Neural cell (in vitro differentiated cells): ENCODE measurements around the gene ATF6. TPM values are rescaled to one million over a fixed set of nuclear protein-coding genes. Genes with fewer than 3 reads are reported as not detected.

Experiments used
- H2AFZ ChIP-seq: fragments of 200-600, 300-800 bp; sonication (generic), shearing (Covaris generic); 2 replicates; pipeline ENCODE4 v1.6.0; 2014; ENCODE audit warnings: low read depth, mild to moderate bottlenecking, antibody characterized with exemption, low read length, moderate library complexity
- H3F3A ChIP-seq: fragments of 200-600 bp; shearing (Covaris generic); 2 replicates; pipeline ENCODE4 v1.6.1; 2016; ENCODE audit warnings: mild to moderate bottlenecking, moderate library complexity, mixed read lengths, antibody characterized with exemption, low read length; ENCODE audit not compliant: insufficient read depth, poor library complexity, severe bottlenecking
- H3K27ac ChIP-seq: fragments of 200-600, 300-800 bp; sonication (generic), shearing (Covaris generic); 2 replicates; pipeline ENCODE4 v1.5.1; 2014; ENCODE audit warnings: mild to moderate bottlenecking, low read length, moderate library complexity
- H3K27me3 ChIP-seq: fragments of 300-800, 200-600 bp; sonication (generic), shearing (Covaris generic); 2 replicates; pipeline ENCODE4 v1.6.0; 2014; ENCODE audit warnings: mild to moderate bottlenecking, low read depth, low read length, moderate library complexity; ENCODE audit not compliant: insufficient read depth
- H3K36me3 ChIP-seq: fragments of 300-800, 200-600 bp; sonication (generic), shearing (Covaris generic); 2 replicates; pipeline ENCODE4 v1.5.1; 2014; ENCODE audit warnings: mild to moderate bottlenecking, antibody characterized with exemption, low read length, moderate library complexity; ENCODE audit not compliant: insufficient read depth
- H3K4me2 ChIP-seq: fragments of 300-800, 200-600 bp; sonication (generic), shearing (Covaris generic); 2 replicates; pipeline ENCODE4 v1.6.0; 2014; ENCODE audit warnings: mild to moderate bottlenecking, low read length
- H3K4me3 ChIP-seq: fragments of 300-800, 200-600 bp; sonication (generic), shearing (Covaris generic); 2 replicates; pipeline ENCODE4 v1.5.1; 2014; ENCODE audit warnings: mild to moderate bottlenecking, low read length, moderate library complexity
- H3K79me2 ChIP-seq: fragments of 200-600 bp; shearing (Covaris generic); replicated peaks from 2 replicates; pipeline ENCODE4 v1.6.0; 2014; ENCODE audit warnings: mild to moderate bottlenecking, low read length, moderate library complexity; ENCODE audit not compliant: insufficient read depth
- H3K9ac ChIP-seq: fragments of 300-800, 200-600 bp; sonication (generic), shearing (Covaris generic); 2 replicates; pipeline ENCODE4 v1.6.1; 2016; ENCODE audit warnings: mild to moderate bottlenecking, low read length, mixed read lengths
- H3K9me2 ChIP-seq: fragments of 200-600 bp; shearing (Covaris generic); 2 replicates; pipeline ENCODE4 v1.6.1; 2016; ENCODE audit warnings: mild to moderate bottlenecking, low read length, mixed read lengths; ENCODE audit not compliant: insufficient read depth
- H3K9me3 ChIP-seq: fragments of 200-600, 300-800 bp; sonication (generic), shearing (Covaris generic); 2 replicates; pipeline ENCODE4 v1.6.1; 2016; ENCODE audit warnings: mild to moderate bottlenecking, mixed run types, low read length, moderate library complexity, mixed read lengths
- H4K20me1 ChIP-seq: fragments of 200-600 bp; shearing (Covaris generic); 2 replicates; pipeline ENCODE4 v1.6.1; 2016; ENCODE audit warnings: mild to moderate bottlenecking, mixed run types; ENCODE audit not compliant: insufficient read depth
- CTCF ChIP-seq: fragments of 450-650 bp; IDR thresholded peaks from 2 replicates; pipeline ENCODE4 v1.5.1; 2014; ENCODE audit warnings: antibody characterized with exemption, mild to moderate bottlenecking, moderate library complexity; ENCODE audit not compliant: poor library complexity, severe bottlenecking
- EP300 ChIP-seq: fragments of 450-650 bp; conservative IDR thresholded peaks from 2 replicates; pipeline ENCODE4 v1.6.1; 2014; ENCODE audit warnings: antibody characterized with exemption, mild to moderate bottlenecking, moderate library complexity; ENCODE audit not compliant: poor library complexity, severe bottlenecking
- EZH2 ChIP-seq: fragments of 200-600, 300-800 bp; shearing (Covaris generic), sonication (generic); IDR thresholded peaks from 2 replicates; pipeline ENCODE4 v1.6.1; 2014; ENCODE audit warnings: antibody characterized with exemption, low read length, borderline replicate concordance, mild to moderate bottlenecking; ENCODE audit not compliant: insufficient read depth, poor library complexity, severe bottlenecking
- MXI1 ChIP-seq: fragments of 450-650 bp; conservative IDR thresholded peaks from 2 replicates; pipeline ENCODE4 v1.6.1; 2014; ENCODE audit warnings: antibody characterized with exemption, mild to moderate bottlenecking; ENCODE audit not compliant: poor library complexity, severe bottlenecking
- POLR2AphosphoS5 ChIP-seq: IDR thresholded peaks from 2 replicates; pipeline ENCODE4 v1.6.1; 2012
- RAD21 ChIP-seq: fragments of 450-650 bp; conservative IDR thresholded peaks from 2 replicates; pipeline ENCODE4 v1.6.1; 2014; ENCODE audit warnings: antibody characterized with exemption, mild to moderate bottlenecking, moderate library complexity
- SMC3 ChIP-seq: fragments of 450-650 bp; conservative IDR thresholded peaks from 2 replicates; pipeline ENCODE4 v1.6.1; 2014; ENCODE audit warnings: antibody characterized with exemption, mild to moderate bottlenecking, moderate library complexity; ENCODE audit not compliant: poor library complexity
- TAF1 ChIP-seq: IDR thresholded peaks from 2 replicates; pipeline ENCODE4 v1.6.1; 2012; ENCODE audit warnings: low read depth
- polyA plus RNA-seq: library from polyadenylated mRNA; depleted of rRNA; stranded (reverse); fragments of >200 nt; gene quantifications from 2 replicates; pipeline ENCODE4 v1.2.3, GENCODE V29; 2014
- TF ChIP-seq, protein P1 (sequence below): IDR thresholded peaks from 2 replicates; pipeline ENCODE4 v1.6.1; 2012; ENCODE audit warnings: borderline replicate concordance

ATF6 gene
- polyA plus RNA-seq, 1 donor from 2014 or later: 16.6 TPM

DNA sequence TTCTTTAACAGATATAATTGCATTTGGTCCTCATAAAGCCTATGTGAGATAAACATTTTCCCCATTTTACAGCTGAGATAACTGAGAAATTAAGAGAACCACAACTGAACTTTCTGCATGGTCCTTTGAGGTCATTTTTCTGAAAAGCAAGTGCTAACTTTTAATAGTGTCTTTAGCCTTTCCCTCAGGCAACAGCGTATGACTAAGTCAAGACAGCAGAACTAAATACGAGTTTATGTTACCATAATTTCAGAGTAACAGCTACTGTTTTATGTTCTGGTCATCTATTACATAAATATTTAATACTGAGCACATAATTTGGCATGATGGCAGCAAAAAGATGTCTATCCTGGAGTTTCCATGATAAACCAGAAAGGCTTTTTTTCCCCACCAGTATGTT is 161.9 kb downstream of the ATF6 start:
- Histone ChIP-seq H3K9me3 (no peaks in the 10 kb centered on the region), H3K4me2 (no peak overlapping the region), H3K27ac (no peak overlapping the region), H3F3A (no peaks in the 10 kb centered on the region), H3K4me3 (no peak overlapping the region), H2AFZ (no peak overlapping the region), H3K9me2 (no peaks in the 10 kb centered on the region), H3K9ac (no peak overlapping the region), H3K79me2 (no peaks in the 10 kb centered on the region), H4K20me1 (no peaks in the 10 kb centered on the region), H3K27me3 (no peaks in the 10 kb centered on the region), H3K36me3 (no peaks in the 10 kb centered on the region)
- TF ChIP-seq EZH2: no peak
- TF ChIP-seq, protein P1, sequence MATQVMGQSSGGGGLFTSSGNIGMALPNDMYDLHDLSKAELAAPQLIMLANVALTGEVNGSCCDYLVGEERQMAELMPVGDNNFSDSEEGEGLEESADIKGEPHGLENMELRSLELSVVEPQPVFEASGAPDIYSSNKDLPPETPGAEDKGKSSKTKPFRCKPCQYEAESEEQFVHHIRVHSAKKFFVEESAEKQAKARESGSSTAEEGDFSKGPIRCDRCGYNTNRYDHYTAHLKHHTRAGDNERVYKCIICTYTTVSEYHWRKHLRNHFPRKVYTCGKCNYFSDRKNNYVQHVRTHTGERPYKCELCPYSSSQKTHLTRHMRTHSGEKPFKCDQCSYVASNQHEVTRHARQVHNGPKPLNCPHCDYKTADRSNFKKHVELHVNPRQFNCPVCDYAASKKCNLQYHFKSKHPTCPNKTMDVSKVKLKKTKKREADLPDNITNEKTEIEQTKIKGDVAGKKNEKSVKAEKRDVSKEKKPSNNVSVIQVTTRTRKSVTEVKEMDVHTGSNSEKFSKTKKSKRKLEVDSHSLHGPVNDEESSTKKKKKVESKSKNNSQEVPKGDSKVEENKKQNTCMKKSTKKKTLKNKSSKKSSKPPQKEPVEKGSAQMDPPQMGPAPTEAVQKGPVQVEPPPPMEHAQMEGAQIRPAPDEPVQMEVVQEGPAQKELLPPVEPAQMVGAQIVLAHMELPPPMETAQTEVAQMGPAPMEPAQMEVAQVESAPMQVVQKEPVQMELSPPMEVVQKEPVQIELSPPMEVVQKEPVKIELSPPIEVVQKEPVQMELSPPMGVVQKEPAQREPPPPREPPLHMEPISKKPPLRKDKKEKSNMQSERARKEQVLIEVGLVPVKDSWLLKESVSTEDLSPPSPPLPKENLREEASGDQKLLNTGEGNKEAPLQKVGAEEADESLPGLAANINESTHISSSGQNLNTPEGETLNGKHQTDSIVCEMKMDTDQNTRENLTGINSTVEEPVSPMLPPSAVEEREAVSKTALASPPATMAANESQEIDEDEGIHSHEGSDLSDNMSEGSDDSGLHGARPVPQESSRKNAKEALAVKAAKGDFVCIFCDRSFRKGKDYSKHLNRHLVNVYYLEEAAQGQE: no peak
- TF ChIP-seq RAD21: no peak
- TF ChIP-seq SMC3: no peak
- TF ChIP-seq POLR2AphosphoS5: no peak

DNA sequence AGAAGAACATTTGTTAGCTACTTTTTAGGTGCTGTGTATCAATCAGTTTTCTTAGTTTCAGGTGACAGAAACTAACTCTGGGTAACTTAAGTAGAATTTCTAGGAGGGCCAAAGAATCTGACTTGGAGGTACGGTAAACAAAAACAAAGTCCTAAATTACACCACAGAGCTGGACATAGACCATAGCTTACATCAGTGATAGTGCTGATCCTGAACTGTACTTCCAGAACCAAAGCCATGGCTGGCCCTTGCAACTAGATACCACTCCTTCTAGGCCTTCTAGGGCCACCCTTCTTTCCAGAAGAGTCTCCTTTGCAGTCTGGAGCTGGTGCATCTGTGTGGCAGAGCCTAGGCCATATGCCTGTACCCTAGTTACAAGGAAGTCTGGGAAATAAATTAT is 163.0 kb downstream of the ATF6 start:
- no peak overlapping the region for H3K27ac ChIP-seq
- no peak overlapping the region for H3K4me3 ChIP-seq
- H2AFZ ChIP-seq: no peak overlapping the region
- no peaks in the 10 kb centered on the region for H3K9me3 ChIP-seq
- no peak overlapping the region for H3K9ac ChIP-seq
- H4K20me1 ChIP-seq: no peaks in the 10 kb centered on the region
- H3K36me3 ChIP-seq: no peaks in the 10 kb centered on the region
- no peak overlapping the region for H3K4me2 ChIP-seq
- no peaks in the 10 kb centered on the region for H3K79me2 ChIP-seq
- no peaks in the 10 kb centered on the region for H3K9me2 ChIP-seq
- H3F3A ChIP-seq: no peaks in the 10 kb centered on the region
- TF ChIP-seq RAD21 (no peak), SMC3 (no peak), EZH2 (no peak), POLR2AphosphoS5 (no peak), MXI1 (no peak), CTCF (no peak), TAF1 (no peak), EP300 (no peak)
- TF ChIP-seq, protein P1: no peak
- H3K27me3 ChIP-seq: no peaks in the 10 kb centered on the region
